GM12864 (cell line): ENCODE results near the gene AHNAK2.

Experiments
- DNase-seq: peaks from one replicate; pipeline ENCODE4 v3.0.0-alpha.2; 2011; ENCODE audit warnings: low read depth
- H3K4me3 ChIP-seq: 2 replicates; pipeline ENCODE4 v1.5.1; 2011; ENCODE audit warnings: mild to moderate bottlenecking, low read depth, low read length, control low read depth
- CTCF ChIP-seq: IDR thresholded peaks from 2 replicates; pipeline ENCODE4 v1.5.1; 2011; ENCODE audit warnings: low read depth, mild to moderate bottlenecking, moderate library complexity, low read length, control low read depth, inconsistent platforms; ENCODE audit errors: missing control alignments

Gene AHNAK2

DNA sequence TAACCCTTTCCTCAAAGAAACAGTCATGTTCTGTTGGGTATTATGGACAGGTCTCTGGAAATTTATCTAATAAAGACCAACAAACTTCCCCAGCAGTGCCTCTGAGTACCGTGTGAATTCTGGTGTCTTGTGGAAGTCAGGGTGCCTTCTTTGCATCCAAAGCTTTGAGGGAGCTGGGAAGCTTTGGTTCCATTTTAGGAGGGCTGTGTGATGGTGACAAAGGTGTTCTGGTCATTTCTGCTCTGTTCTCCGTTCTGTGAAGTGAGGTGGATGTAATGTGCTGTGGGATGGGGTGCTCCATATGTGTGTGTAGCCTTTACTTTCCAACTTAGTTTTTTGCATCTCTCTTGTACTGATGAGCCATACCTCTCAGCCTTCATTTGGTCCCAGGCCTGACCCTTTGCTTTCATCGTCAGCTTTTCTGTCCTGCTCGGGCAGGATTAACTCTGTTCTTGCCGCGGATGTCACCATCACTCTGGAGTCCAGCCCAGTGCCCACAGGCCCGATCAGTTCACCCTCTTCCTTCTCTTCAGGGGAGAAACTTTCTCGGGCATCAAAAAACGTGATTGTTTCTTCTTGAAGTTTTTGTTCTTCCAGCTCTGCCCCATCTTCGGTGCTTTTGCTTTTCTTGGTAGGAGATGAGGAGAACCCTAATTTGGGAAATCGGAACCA is 40.3 kb downstream of the AHNAK2 start:
- no peak for DNase-seq

GRCh38 chr14:104937161-104937560 is 41.0 kb downstream of the AHNAK2 start:
- TF ChIP-seq CTCF: no peak
- no peak overlapping the region for H3K4me3 ChIP-seq
- DNase-seq: no peak

More for the DNA sequence above, 40.3 kb downstream of the AHNAK2 start:
- H3K4me3 ChIP-seq: no peak overlapping the region
- no peak for TF ChIP-seq CTCF

DNA sequence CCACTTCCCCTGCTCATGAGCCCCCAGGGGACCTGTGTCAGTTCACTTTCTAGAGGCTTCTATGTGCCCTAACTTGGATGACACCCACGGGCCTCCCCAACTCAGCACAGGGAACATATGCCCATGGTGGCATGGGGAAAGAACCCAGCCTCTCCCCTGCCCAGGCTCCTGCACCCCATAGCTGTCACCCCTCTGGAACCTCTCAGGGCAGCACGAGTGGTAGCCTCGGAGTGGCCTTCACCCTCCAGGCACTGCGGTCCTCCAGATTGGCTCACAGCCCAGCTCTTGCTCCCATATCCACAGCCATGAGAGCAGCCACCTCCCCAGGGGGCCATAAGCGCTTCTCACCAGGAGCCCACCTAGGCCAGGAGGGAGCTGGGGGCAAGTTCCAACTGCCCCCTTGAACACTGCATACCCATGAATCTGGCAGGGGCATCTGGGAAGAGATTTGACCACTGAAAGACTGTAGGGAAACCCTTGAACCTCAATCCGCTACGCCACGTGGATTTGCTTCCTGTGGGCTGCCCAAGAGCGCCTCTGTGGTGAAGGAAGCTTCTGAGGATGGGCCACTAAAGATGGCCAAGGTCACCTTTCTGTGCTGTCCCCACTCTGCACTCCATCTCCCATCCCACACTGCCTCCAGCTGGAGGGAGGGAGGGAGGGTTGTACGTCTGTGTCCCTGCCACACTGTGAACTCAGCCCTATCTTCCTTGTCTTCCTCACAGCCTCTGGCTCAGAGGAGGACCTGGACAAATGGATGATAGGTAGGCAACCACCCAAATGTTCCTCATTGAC is 41.6 kb downstream of the AHNAK2 start:
- no peak overlapping the region for H3K4me3 ChIP-seq
- DNase-seq: no peak
- no peak for TF ChIP-seq CTCF

DNA sequence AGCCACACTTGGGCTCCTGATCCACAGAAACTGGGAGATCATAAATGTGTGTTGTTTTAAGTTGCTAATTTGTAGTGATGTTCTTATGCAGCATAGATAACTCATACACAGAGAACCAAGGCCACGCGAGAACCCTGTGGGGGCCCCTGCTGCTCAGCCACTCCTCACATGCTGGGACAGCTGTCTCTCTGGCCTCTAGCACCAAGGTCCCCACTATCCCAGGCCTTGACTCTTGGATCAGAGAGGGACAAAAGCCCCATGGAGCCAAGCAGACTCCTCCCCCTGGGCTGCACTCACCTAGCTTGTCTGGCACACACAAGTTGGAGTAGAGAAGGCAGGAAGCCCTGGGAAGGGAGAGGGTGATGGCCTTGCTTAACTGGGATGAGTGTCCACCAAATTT is 42.2 kb downstream of the AHNAK2 start:
- no peak for TF ChIP-seq CTCF
- no peak for DNase-seq
- no peak overlapping the region for H3K4me3 ChIP-seq

DNA sequence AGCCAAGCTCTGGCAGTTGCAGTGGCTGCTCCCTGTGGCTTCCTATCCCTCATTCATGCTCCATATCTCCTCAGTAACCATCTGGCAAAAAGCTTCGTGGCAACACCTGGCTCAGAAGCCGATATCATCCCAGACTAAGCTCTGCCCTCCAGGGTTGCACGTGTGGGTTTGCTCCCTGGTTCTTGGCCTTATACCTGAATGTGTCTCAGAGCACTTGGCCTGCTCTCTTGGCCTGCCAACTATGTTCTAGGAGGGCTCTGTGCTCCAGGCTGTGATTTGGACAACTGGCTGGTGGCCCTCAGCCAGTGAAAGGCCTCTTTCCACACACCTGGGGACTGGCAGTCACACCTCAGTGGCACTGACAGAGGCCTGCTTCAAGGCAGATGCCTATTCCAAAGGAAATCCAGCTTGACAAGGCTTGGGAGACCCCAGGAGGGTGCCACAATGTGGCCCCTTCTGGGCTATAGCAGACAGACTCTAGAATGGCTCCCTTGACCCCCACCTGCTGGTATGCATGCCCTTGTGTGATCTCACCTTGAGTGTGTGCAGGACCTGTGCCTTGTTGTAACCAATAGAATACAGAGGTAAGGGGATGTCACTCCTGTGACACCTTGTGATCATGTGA is 43.0 kb downstream of the AHNAK2 start:
- no peak overlapping the region for H3K4me3 ChIP-seq
- no peak for DNase-seq
- no peak for TF ChIP-seq CTCF

DNA sequence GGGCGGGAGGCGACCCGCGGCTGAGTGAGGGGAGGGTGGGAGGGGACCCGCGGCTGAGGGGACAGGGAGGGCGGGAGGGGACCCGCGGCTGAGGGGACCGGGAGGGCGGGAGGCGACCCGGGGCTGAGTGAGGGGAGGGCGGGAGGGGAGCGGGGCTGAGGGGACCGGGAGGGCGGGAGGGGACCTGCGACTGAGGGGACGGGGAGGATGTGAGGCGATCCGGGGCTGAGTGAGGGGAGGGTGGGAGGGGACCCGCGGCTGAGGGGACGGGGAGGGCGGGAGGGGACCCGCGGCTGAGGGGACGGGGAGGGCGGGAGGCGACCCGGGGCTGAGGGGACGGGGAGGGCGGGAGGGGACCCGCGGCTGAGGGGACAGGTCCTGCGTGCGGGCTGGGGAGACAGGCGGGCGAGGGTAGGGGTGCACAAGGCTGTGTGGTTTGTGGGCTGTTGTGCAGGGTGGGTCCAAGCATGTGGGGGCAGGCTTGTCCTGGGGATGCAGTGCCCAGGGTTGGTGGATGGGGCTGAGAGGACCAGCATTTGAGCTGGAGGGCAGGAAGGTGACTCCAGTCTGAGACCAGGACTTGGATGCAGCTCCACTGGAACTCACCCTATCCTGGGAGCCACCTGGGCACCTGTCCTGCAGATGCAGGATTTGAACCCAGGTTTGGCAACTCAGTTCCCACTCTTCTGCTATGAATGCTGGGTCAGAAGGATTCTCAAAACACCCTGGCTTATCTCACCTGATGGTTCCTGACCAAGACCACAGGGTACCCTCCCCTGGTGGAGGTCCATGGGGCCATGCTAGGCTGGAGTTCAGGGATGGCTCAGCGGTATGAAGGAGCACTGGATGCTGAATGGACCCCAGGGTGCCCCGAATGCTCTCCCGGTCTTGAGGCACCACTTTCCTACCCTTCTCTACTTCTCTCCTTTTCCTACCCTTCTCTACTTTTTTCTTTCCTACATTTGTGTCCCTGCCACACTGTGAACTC is 44.1 kb downstream of the AHNAK2 start:
- no peak overlapping the region for H3K4me3 ChIP-seq

More for the DNA sequence above, 44.1 kb downstream of the AHNAK2 start:
- TF ChIP-seq CTCF: no peak
- no peak for DNase-seq
